Measurements from ENCODE around the gene ACTN1.

GRCh38 chr14:68922886-68923285, 56.2 kb downstream of the ACTN1 start:
- no peak for TF ChIP-seq EZH2phosphoT487 (IDR thresholded peaks at IDR 0.05; ENCODE audit: unreplicated experiment)
- TF ChIP-seq, protein P1, sequence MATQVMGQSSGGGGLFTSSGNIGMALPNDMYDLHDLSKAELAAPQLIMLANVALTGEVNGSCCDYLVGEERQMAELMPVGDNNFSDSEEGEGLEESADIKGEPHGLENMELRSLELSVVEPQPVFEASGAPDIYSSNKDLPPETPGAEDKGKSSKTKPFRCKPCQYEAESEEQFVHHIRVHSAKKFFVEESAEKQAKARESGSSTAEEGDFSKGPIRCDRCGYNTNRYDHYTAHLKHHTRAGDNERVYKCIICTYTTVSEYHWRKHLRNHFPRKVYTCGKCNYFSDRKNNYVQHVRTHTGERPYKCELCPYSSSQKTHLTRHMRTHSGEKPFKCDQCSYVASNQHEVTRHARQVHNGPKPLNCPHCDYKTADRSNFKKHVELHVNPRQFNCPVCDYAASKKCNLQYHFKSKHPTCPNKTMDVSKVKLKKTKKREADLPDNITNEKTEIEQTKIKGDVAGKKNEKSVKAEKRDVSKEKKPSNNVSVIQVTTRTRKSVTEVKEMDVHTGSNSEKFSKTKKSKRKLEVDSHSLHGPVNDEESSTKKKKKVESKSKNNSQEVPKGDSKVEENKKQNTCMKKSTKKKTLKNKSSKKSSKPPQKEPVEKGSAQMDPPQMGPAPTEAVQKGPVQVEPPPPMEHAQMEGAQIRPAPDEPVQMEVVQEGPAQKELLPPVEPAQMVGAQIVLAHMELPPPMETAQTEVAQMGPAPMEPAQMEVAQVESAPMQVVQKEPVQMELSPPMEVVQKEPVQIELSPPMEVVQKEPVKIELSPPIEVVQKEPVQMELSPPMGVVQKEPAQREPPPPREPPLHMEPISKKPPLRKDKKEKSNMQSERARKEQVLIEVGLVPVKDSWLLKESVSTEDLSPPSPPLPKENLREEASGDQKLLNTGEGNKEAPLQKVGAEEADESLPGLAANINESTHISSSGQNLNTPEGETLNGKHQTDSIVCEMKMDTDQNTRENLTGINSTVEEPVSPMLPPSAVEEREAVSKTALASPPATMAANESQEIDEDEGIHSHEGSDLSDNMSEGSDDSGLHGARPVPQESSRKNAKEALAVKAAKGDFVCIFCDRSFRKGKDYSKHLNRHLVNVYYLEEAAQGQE (IDR thresholded peaks at IDR 0.05; ENCODE audit: unreplicated experiment) = no peak
- no peak for TF ChIP-seq CTCF (conservative IDR thresholded peaks at IDR 0.05; ENCODE audit: low read depth in 2 of 2)
- no peak for TF ChIP-seq EZH2 (IDR thresholded peaks at IDR 0.05; ENCODE audit: low read depth, unreplicated experiment)
- TF ChIP-seq POLR2AphosphoS5 (IDR thresholded peaks at IDR 0.05; ENCODE audit: low read depth) = no peak
